Duodenal mucosa (tissue), 2 donors: ENCODE results near the gene IL12RB2.

Source experiments
- H3K27ac ChIP-seq: one replicate; pipeline ENCODE4 v1.7.0; 2013; ENCODE audit warnings: low read depth, low read length
- H3K27me3 ChIP-seq, 2 donors: one replicate each; pipeline ENCODE4 v1.7.0; 2013; ENCODE audit warnings: low read length in 2 of 2, control low read depth in 1 of 2; ENCODE audit not compliant: insufficient read depth in 2 of 2, control insufficient read depth in 1 of 2
- H3K36me3 ChIP-seq, 2 donors: one replicate each; pipeline ENCODE4 v1.7.0; 2013; ENCODE audit warnings: low read length in 2 of 2, control low read depth in 1 of 2; ENCODE audit not compliant: insufficient read depth in 2 of 2, control insufficient read depth in 1 of 2
- H3K4me1 ChIP-seq, 2 donors: one replicate each; pipeline ENCODE4 v1.7.0; 2013; ENCODE audit warnings: low read length in 2 of 2, control low read depth in 1 of 2; ENCODE audit not compliant: insufficient read depth in 2 of 2, control insufficient read depth in 1 of 2
- H3K4me3 ChIP-seq, 2 donors: one replicate each; pipeline ENCODE4 v1.7.0; 2013; ENCODE audit warnings: low read length in 2 of 2, low read depth in 1 of 2
- H3K9ac ChIP-seq, 2 donors: one replicate each; pipeline ENCODE4 v1.7.0; 2013; ENCODE audit warnings: low read length in 2 of 2, low read depth in 1 of 2
- H3K9me3 ChIP-seq, 2 donors: one replicate each; pipeline ENCODE4 v1.7.0; 2013; ENCODE audit warnings: low read length in 2 of 2, control low read depth in 1 of 2; ENCODE audit not compliant: control insufficient read depth in 1 of 2

IL12RB2 gene

DNA sequence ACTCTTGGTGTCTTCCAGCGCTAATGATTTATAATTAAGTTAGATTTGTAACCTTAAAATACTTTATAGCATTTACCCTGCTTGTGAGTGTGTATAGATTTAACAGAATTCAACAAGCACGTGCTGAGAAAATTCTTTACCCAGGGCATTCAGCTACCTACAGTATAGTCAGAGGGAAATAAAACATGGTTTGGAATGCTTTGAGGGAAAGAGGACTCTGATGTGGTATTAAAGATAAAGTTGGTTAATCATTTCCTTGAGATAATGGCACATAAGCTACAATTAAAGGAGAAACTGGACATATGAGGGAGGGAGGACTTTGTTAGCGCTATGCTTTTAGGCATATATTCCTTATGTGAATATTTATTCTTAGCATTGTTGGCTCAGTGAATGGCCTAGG lies 26.4 kb upstream of the IL12RB2 start:
- no peak overlapping the region for H3K4me3 ChIP-seq

DNA sequence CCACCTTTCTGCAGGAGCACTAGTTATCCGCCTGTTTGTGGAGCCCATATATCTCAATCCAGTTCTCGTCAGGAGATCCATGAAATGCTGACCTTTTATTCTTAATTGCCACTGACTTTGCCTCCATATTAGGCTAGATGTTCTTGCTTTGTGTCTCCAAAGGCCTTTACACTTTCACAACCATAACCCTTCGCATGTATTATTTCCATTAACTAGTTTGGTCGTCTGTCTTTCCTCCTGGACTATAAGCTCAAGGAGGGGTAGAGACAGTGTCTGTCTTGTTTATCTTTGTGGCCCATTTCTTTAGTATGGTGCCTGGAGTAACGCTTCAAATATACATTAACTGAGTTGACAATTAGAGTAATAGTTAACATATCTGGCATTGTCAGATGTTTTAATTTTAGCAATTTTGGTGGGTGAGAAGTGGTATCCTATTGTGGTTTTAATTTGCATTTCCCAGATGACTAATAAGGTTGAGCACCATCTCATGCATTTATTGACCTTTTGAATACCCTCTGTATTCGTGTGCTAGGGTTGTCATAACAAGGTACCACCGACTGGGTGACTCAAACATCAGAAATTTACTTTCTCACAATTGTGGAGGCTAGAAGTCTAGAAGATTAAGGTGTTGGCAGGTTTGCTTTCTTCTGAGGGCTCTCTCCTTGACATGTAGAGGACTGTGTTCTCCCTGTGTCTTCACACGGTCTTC lies 21.7 kb upstream of the IL12RB2 start:
- no peaks in the 10 kb centered on the region for H3K36me3 ChIP-seq
- no peaks in the 10 kb centered on the region for H3K9me3 ChIP-seq
- no peak overlapping the region for H3K27ac ChIP-seq
- no peaks in the 10 kb centered on the region for H3K27me3 ChIP-seq
- peaks cover 0 to 5% of the 10 kb centered on the region in 2 donors for H3K4me1 ChIP-seq
- no peak overlapping the region for H3K4me3 ChIP-seq
- H3K9ac ChIP-seq = no peak overlapping the region

More for the DNA sequence above, 26.4 kb upstream of the IL12RB2 start:
- H3K9ac ChIP-seq = no peak overlapping the region
- H3K9me3 ChIP-seq = no peaks in the 10 kb centered on the region
- no peaks in the 10 kb centered on the region for H3K27me3 ChIP-seq
- peaks cover 0 to 5% of the 10 kb centered on the region in 2 donors for H3K4me1 ChIP-seq
- no peak overlapping the region for H3K27ac ChIP-seq
- no peaks in the 10 kb centered on the region for H3K36me3 ChIP-seq

DNA sequence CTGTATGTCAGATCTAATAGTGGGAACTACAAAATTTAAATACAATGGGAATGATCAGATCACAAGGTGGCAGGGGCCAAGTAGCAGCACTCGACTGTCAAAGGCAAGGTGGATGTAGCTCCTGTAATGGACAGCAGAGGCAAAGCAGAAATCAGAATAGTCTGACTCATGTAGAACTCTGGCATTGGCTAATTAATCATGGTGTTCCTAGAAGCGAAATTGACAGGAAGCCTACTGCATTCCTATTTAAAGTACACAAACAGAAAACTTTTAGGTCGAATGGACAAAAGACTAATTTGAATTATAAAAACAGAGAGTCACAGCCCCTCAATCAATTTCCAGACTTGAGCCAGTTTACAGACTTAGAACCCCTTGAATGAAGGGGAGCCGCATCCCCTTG lies 17.4 kb upstream of the IL12RB2 start:
- no peaks in the 10 kb centered on the region for H3K4me1 ChIP-seq
- H3K36me3 ChIP-seq = no peaks in the 10 kb centered on the region
- H3K9me3 ChIP-seq = no peaks in the 10 kb centered on the region
- no peak overlapping the region for H3K4me3 ChIP-seq
- H3K27ac ChIP-seq = no peak overlapping the region
- H3K27me3 ChIP-seq = no peaks in the 10 kb centered on the region
- no peak overlapping the region for H3K9ac ChIP-seq

DNA sequence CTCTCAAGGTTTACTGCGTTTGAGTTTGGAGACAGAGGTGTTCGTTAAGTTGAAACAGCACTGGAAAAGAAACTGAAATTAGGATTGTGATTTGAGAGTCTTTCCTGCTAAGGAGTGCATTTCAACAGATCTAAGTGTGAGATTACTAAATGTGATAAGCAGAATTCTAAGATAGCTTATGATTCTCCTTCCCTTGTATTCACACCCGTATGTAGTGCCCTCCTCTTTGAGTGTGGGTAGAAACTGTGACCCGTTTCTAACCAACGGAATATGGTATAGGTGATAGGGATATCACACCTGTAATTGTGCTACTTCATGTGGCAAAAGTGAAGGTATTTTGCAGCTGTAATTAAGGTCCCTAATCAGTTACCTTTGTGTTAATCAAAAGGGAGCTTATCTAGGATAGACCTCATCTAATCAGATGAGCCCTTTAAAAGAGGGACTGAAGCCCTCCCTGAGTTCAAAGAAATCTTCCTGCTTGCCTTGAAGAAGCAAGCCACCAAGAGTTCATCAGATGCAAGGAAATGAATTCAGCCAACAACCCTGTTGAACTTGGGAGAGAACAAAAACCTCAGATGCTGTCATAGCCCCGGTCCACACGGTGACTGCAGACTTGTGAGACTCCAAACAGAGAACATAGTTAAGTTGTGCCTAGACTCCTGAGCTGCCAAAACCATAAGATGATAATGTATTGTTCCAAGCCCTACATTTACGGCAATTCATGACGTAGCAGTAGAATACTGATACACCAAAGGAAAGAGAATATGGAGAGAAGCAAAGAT lies 12.6 kb upstream of the IL12RB2 start:
- no peaks in the 10 kb centered on the region for H3K36me3 ChIP-seq
- H3K9me3 ChIP-seq = no peaks in the 10 kb centered on the region
- no peaks in the 10 kb centered on the region for H3K27me3 ChIP-seq
- no peak overlapping the region for H3K27ac ChIP-seq
- no peak overlapping the region for H3K4me3 ChIP-seq
- H3K4me1 ChIP-seq = no peaks in the 10 kb centered on the region
- H3K9ac ChIP-seq = no peak overlapping the region

DNA sequence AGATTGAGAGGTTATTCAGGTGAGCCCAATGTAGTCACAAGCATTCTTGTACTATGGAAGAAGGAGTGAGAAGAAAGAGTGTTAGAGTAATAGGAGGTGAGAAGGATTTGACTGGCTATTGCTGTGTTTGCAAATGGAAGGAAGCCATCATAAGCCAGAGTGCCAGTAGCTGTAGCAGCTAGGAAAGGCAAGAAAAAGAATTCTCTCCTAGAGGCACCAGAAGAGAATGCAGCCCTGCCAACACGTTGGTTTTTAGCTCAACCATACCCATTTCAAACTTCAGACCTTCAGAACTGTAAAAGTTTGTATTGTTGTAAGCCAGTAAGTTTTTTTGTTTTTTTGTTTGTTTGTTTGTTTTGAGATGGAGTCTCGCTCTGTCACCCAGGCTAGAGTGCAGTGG lies 8.9 kb upstream of the IL12RB2 start:
- H3K9me3 ChIP-seq = no peaks in the 10 kb centered on the region
- no peaks in the 10 kb centered on the region for H3K4me1 ChIP-seq
- no peak overlapping the region for H3K4me3 ChIP-seq
- no peak overlapping the region for H3K9ac ChIP-seq
- no peak overlapping the region for H3K27ac ChIP-seq
- no peaks in the 10 kb centered on the region for H3K27me3 ChIP-seq
- H3K36me3 ChIP-seq = no peaks in the 10 kb centered on the region

DNA sequence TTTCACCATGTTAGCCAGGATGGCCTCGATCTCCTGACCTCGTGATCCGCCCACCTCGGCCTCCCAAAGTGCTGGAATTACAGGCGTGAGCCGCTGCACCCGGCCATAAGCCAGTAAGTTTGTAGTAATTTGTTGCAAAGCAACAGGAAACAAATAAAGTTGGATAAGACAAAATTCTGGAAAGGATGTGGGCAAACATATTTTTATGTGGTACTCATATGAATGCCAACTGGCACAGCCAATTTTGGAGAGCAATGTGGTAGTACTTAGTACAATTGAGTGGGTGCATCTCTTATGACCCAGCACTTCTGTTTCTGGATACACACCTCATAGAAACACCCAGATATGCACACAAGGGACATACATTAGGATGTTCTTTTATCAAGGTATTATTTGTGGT lies 8.4 kb upstream of the IL12RB2 start:
- Histone ChIP-seq H3K9me3 (no peaks in the 10 kb centered on the region), H3K36me3 (no peaks in the 10 kb centered on the region), H3K27me3 (no peaks in the 10 kb centered on the region), H3K4me3 (no peak overlapping the region), H3K4me1 (no peaks in the 10 kb centered on the region), H3K27ac (no peak overlapping the region), H3K9ac (no peak overlapping the region)

DNA sequence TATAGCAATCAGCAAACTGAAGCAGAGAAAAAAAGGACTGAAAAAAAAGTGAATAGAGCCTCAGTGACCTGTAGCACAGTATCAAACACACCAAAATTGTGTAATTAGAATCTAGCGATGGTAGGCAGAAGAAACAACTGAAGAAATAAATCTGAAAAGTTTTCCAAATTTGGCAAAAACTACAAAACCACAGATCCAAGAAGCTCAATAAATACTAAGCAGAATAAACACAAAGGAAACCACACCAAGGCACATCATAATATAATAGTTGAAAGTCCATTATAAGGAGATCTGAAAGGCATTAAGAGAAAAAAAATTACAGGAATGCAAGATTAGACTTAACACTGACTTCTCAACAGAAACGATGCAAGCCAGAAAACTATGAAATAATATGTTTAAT lies 7.1 kb upstream of the IL12RB2 start:
- no peaks in the 10 kb centered on the region for H3K4me1 ChIP-seq
- H3K27me3 ChIP-seq = no peaks in the 10 kb centered on the region
- H3K4me3 ChIP-seq = no peak overlapping the region
- no peaks in the 10 kb centered on the region for H3K9me3 ChIP-seq
- no peak overlapping the region for H3K27ac ChIP-seq
- H3K9ac ChIP-seq = no peak overlapping the region
- no peaks in the 10 kb centered on the region for H3K36me3 ChIP-seq

DNA sequence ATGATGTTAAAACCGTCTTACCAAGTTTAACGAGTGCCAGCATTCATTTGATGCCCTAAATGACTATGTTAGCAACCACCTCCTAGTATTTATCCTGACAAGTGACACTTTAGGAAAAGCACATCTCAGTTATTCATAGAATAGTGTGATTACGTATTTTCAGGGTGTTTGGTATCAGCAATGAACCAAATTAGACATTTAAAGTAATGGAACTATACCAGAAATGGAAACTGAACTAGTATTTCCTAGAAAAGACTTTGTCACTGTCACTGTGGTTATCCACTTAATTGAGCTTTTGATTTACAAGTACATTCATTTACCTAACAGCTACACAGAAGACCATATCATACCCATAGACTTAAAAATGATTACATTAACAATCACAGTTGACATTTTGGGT lies 3.6 kb upstream of the IL12RB2 start:
- no peaks in the 10 kb centered on the region for H3K4me1 ChIP-seq
- H3K36me3 ChIP-seq = no peaks in the 10 kb centered on the region
- no peaks in the 10 kb centered on the region for H3K9me3 ChIP-seq
- H3K27ac ChIP-seq = no peak overlapping the region
- H3K27me3 ChIP-seq = peaks cover 12 to 13% of the 10 kb centered on the region in 2 donors
- H3K9ac ChIP-seq = no peak overlapping the region
- H3K4me3 ChIP-seq = no peak overlapping the region

DNA sequence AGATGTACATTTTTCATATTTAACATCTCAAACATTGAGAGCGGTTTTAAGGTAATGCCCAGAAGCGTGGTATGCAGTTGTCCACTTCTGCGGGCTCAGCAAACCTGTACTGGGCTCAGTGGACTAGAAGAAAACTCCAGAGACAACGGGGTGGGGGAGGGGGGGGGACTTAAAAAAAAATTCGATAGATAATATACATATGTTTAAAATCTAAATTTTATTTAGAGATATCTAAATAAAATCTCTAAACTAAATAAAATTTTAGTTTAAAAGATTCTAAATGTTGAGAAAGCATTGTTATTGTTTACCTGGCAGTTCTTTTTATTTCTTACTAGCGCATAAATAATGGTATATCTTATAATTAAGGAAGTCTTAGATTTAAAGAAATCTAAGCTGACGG lies 1.1 kb upstream of the IL12RB2 start:
- Histone ChIP-seq H3K36me3 (no peaks in the 10 kb centered on the region), H3K4me1 (no peaks in the 10 kb centered on the region), H3K4me3 (no peak overlapping the region), H3K27ac (no peak overlapping the region), H3K9me3 (no peaks in the 10 kb centered on the region), H3K9ac (no peak overlapping the region), H3K27me3 (peaks cover 12 to 13% of the 10 kb centered on the region in 2 donors)

DNA sequence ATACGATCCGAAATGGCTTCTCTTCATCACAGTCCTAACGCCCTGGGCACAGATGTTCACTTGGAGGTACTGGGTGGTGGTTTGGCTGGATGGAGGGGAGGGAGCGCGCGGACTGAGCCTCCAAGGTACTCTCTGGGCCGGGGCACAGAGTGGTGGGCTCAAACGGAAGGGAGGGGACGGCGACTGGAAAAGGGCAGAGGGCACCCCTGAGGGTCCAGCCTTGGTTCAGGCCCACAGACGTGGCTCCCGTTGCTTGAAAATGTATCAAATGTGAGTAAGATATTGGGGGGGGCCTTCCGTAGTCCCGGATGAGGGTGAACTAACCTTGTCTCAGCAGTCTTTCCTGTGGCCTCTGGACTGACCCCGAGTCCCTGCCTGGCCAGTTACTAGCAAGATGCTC lies 463 bp downstream of the IL12RB2 start:
- no peak overlapping the region for H3K9ac ChIP-seq
- no peaks in the 10 kb centered on the region for H3K9me3 ChIP-seq
- H3K36me3 ChIP-seq = no peaks in the 10 kb centered on the region
- no peak overlapping the region for H3K27ac ChIP-seq
- peaks cover 12 to 13% of the 10 kb centered on the region in 2 donors for H3K27me3 ChIP-seq
- H3K4me3 ChIP-seq = peak overlapping the region in 1 of 2 donors; percentile 16
- H3K4me1 ChIP-seq = no peaks in the 10 kb centered on the region
